Fibroblast of pulmonary artery (primary cell): ENCODE results near the gene RTN1.

Source experiments
- DNase-seq: peaks from one replicate; pipeline ENCODE4 v3.0.0-alpha.2; 2010; ENCODE audit warnings: low read depth
- H3K4me3 ChIP-seq: replicated peaks from 2 replicates; pipeline ENCODE4 v1.5.1; 2011; ENCODE audit warnings: low read depth, mild to moderate bottlenecking, control low read depth, low read length, moderate library complexity
- TF ChIP-seq, protein P1 (sequence below): IDR thresholded peaks from 2 replicates; pipeline ENCODE4 v1.5.1; 2011; ENCODE audit warnings: mild to moderate bottlenecking, control low read depth, low read length, inconsistent platforms; ENCODE audit errors: missing control alignments

Gene RTN1

DNA sequence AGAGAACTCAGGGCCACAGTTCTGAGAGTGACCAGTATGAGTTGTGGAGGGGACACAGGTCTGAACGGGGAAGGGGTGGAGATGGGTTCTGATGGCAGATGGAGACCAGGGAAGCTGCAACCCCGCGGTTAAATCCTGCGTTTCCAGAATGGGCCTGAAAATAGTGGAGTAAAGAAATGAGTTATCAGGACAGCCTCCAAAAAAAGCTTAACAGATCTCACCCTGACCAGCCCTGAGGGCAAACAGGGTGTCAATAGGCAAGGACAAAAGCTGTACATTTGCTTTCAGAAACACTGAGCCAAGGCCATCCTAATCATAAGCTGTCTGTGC lies 555 bp upstream of the RTN1 start:
- TF ChIP-seq, protein P1, sequence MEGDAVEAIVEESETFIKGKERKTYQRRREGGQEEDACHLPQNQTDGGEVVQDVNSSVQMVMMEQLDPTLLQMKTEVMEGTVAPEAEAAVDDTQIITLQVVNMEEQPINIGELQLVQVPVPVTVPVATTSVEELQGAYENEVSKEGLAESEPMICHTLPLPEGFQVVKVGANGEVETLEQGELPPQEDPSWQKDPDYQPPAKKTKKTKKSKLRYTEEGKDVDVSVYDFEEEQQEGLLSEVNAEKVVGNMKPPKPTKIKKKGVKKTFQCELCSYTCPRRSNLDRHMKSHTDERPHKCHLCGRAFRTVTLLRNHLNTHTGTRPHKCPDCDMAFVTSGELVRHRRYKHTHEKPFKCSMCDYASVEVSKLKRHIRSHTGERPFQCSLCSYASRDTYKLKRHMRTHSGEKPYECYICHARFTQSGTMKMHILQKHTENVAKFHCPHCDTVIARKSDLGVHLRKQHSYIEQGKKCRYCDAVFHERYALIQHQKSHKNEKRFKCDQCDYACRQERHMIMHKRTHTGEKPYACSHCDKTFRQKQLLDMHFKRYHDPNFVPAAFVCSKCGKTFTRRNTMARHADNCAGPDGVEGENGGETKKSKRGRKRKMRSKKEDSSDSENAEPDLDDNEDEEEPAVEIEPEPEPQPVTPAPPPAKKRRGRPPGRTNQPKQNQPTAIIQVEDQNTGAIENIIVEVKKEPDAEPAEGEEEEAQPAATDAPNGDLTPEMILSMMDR, result no peak
- H3K4me3 ChIP-seq, result peak overlapping the region; percentile 51
- no peak for DNase-seq

DNA sequence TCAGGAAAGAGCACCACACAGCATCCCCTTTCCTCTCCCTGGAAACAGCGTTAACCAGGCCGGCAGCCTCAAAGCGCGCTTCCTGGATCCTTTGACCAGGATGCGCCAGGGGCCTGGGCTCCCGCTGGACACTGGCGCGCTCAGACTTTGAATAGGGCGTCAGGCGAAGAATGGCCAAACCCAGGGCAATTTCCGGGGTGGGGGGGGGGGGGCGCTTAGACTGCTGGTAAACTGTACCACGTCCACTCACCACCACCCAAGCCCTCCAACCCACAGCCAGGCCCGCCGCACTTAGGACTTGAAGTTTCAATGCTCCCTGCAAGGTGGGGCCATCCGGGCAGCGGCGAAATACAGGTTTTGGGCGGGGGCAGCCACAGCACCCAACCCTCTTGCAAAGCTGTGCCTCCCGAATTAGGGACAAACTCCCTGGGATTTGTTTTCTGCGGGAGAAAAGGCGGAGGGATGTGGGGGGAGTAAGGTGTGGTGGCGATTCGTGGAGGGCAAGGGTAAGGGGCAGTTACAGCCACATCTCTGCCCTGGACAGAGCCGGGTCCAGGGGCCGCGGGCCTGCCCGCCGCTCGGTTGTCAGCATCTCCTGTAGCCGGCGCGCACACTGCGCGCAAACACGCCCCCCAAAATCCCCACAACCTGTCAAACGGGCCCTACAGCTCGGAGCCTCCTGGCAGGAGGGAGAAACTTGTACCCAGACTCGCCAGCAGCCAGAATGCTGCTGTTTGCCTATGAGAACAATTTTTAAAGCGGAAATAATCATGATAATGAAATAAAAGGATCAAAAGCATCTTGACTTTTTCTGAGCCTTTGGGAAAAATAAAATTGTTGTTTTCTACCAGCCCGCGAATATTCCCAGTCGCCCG lies 958 bp downstream of the RTN1 start:
- DNase-seq, result no peak
- H3K4me3 ChIP-seq, result peak overlapping the region; percentile 51
- TF ChIP-seq, protein P1, result no peak

DNA sequence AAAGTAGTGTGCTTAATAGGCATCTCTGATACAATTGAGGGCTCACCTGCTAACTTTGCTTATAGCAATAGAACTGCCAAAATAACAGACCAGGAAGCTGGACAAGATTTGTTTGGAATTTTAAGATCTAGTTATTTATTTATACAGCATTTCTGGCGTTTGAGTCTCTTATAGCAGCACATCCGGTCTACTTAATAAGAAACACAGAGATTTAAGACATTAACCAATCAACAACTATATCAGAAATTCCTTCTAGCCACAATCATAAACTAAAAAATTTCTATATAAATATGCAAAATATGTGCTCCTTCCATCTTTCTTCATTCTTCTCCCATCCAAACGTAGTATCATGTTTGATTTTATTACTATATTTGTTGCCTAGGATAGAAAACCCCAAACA lies 2.6 kb downstream of the RTN1 start:
- TF ChIP-seq, protein P1, result no peak
- H3K4me3 ChIP-seq, result no peak overlapping the region

DNA sequence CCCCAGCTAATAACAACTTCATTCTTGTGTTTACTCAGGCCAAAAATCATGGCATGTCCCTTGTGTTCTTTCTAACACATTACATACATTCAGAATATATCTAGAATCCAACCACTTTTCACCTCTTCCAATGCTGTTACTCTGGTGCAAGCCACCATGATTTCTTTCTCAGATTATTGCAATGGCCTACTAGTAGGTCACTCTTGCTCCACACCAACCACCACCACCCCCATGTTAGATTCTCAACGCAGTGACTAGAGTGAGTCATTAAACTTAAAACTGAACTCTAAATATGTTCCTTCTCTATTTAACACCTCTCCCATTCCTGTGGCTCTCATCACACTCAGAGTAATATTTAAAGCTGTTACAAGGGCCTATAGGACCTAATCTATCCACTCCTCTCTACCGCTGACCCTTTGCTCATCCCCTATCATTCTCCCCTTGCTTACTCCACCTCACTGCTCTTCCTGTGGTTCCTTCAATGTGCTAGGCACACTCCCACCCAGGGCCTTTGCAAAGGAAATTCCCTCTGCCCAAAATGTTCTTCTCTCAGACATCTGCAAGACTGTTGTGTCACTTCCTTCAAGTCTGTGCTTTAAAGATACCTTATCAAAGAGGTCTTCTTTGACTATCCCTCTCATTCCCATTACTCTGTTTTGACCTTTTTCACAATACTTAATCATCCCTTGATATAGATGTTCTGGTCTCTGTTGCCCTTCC lies 6.6 kb downstream of the RTN1 start:
- DNase-seq, result no peak
- TF ChIP-seq, protein P1, result no peak
- H3K4me3 ChIP-seq, result no peak overlapping the region

More for the DNA sequence above, 2.6 kb downstream of the RTN1 start:
- no peak for DNase-seq

DNA sequence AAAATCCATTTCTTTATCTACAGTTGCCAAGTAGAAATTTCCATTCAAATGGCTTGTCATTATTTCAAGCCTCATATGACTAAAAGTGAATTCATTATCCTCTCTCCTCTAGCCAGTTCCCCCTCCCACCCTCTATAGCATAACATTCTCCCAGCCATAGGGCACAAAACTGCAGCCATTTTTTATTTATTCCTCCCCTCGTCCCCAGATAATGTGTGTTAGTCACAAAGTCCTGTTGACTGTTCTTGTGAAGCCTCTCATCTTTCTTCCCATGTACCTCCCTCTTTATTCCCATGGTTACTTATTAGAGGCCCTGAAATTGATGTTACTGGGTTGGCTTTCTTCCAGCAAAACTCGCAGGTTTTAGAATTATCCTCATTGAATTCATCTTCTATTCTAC lies 13.2 kb downstream of the RTN1 start:
- no peak for DNase-seq
- no peak overlapping the region for H3K4me3 ChIP-seq
- TF ChIP-seq, protein P1, result no peak

DNA sequence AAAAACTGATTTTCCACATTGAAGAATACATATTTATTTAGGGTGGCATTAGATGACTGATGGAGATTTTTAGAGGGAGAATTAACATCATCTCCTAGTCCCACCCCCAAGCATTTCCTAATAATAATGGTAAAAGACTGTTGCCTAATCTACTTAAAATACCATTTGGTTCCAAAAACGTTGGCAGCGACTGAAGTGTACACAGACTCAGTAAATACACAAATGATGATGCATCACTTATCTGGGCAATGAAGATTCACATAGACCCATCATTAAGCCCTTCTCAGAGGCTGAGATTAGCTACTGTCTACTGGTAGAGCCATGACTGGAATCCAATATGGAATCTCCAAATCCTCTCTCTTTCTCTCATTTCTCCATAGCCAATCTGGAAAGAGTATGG lies 18.2 kb downstream of the RTN1 start:
- TF ChIP-seq, protein P1, result no peak
- H3K4me3 ChIP-seq, result no peak overlapping the region
- DNase-seq, result no peak
